Loucy (cell line): ENCODE measurements around the gene PRRX2.

Experiments used
- H2AFZ ChIP-seq: fragments of 200-600 bp; sonication (generic); 2 replicates; pipeline ENCODE4 v1.6.0; 2016; ENCODE audit warnings: antibody characterized with exemption, mild to moderate bottlenecking, low read length, moderate library complexity
- H3F3A ChIP-seq: fragments of 200-600 bp; 2 replicates; pipeline ENCODE4 v1.6.0; 2016; ENCODE audit warnings: antibody characterized with exemption, low read depth, mild to moderate bottlenecking
- H3K27me3 ChIP-seq: fragments of 200-600 bp; sonication (generic); 2 replicates; pipeline ENCODE4 v1.6.1; 2014; ENCODE audit warnings: low read length, mild to moderate bottlenecking; ENCODE audit not compliant: insufficient read depth, poor library complexity, severe bottlenecking
- H3K36me3 ChIP-seq: fragments of 200-600 bp; sonication (generic); 2 replicates; pipeline ENCODE4 v1.6.1; 2016; ENCODE audit warnings: low read length; ENCODE audit not compliant: insufficient read depth
- H3K4me1 ChIP-seq: fragments of 200-600 bp; sonication (generic); 2 replicates; pipeline ENCODE4 v1.5.1; 2014; ENCODE audit warnings: low read length, mild to moderate bottlenecking; ENCODE audit not compliant: insufficient read depth, poor library complexity, severe bottlenecking
- H3K4me2 ChIP-seq: fragments of 200-600 bp; sonication (generic); 2 replicates; pipeline ENCODE4 v1.6.0; 2014; ENCODE audit warnings: antibody characterized with exemption, low read length, low read depth, mild to moderate bottlenecking; ENCODE audit not compliant: poor library complexity, severe bottlenecking
- H3K4me3 ChIP-seq: fragments of 200-600 bp; sonication (generic); 2 replicates; pipeline ENCODE4 v1.5.1; 2014; ENCODE audit warnings: low read length, mild to moderate bottlenecking, mixed read lengths; ENCODE audit not compliant: poor library complexity, severe bottlenecking
- H3K79me2 ChIP-seq: fragments of 200-600 bp; sonication (generic); 2 replicates; pipeline ENCODE4 v1.6.1; 2014; ENCODE audit warnings: low read length; ENCODE audit not compliant: insufficient read depth
- H3K9ac ChIP-seq: fragments of 200-600 bp; sonication (generic); 2 replicates; pipeline ENCODE4 v1.6.0; 2014; ENCODE audit warnings: mild to moderate bottlenecking, low read depth, low read length, moderate library complexity; ENCODE audit not compliant: poor library complexity, severe bottlenecking
- H3K9me2 ChIP-seq: fragments of 200-600 bp; sonication (generic); replicated peaks from 2 replicates; pipeline ENCODE4 v1.6.1; 2016; ENCODE audit warnings: low read depth, low read length, mixed read lengths
- H3K9me3 ChIP-seq: fragments of 200-600 bp; sonication (generic); 2 replicates; pipeline ENCODE4 v1.6.1; 2014; ENCODE audit warnings: mild to moderate bottlenecking, antibody characterized with exemption, low read length, low read depth; ENCODE audit not compliant: insufficient read depth
- H4K20me1 ChIP-seq: fragments of 200-600 bp; sonication (generic); 2 replicates; pipeline ENCODE4 v1.6.0; 2014; ENCODE audit warnings: antibody characterized with exemption, low read length, mild to moderate bottlenecking; ENCODE audit not compliant: insufficient read depth, poor library complexity, severe bottlenecking
- CTCF ChIP-seq: fragments of 200-600 bp; sonication (generic); conservative IDR thresholded peaks from 2 replicates; pipeline ENCODE4 v1.5.1; 2014; ENCODE audit warnings: mild to moderate bottlenecking, antibody characterized with exemption, low read length
- EZH2phosphoT487 ChIP-seq: fragments of 200-600 bp; IDR thresholded peaks from 2 replicates; pipeline ENCODE4 v1.6.1; 2018; ENCODE audit warnings: antibody characterized with exemption, mild to moderate bottlenecking, moderate library complexity, borderline replicate concordance

The PRRX2 gene

GRCh38 chr9:129627556-129628440 is 37.6 kb upstream of the PRRX2 start:
- TF ChIP-seq EZH2phosphoT487, result no peak
- TF ChIP-seq CTCF, result no peak
- peaks cover 60% of the 10 kb centered on the region for H3K79me2 ChIP-seq
- H3K9me2 ChIP-seq, result no peaks in the 10 kb centered on the region
- no peaks in the 10 kb centered on the region for H3F3A ChIP-seq
- no peaks in the 10 kb centered on the region for H3K9me3 ChIP-seq
- H4K20me1 ChIP-seq, result peaks cover 26% of the 10 kb centered on the region
- peak overlapping the region; percentile 93 for H3K4me3 ChIP-seq
- no peak overlapping the region for H2AFZ ChIP-seq
- H3K36me3 ChIP-seq, result no peaks in the 10 kb centered on the region
- peak overlapping the region; percentile 81 for H3K9ac ChIP-seq
- no peaks in the 10 kb centered on the region for H3K27me3 ChIP-seq
- H3K4me2 ChIP-seq, result peak overlapping the region; percentile 95
- peaks cover 29% of the 10 kb centered on the region for H3K4me1 ChIP-seq

GRCh38 chr9:129628709-129629108 is 36.7 kb upstream of the PRRX2 start:
- no peaks in the 10 kb centered on the region for H3K27me3 ChIP-seq
- H3K4me2 ChIP-seq, result peak overlapping the region; percentile 95
- no peaks in the 10 kb centered on the region for H3F3A ChIP-seq
- H3K9me3 ChIP-seq, result no peaks in the 10 kb centered on the region
- H3K9me2 ChIP-seq, result no peaks in the 10 kb centered on the region
- peaks cover 64% of the 10 kb centered on the region for H3K79me2 ChIP-seq
- no peaks in the 10 kb centered on the region for H3K36me3 ChIP-seq
- no peak for TF ChIP-seq EZH2phosphoT487
- no peak for TF ChIP-seq CTCF
- peak overlapping the region; percentile 12 for H3K9ac ChIP-seq
- peak overlapping the region; percentile 93 for H3K4me3 ChIP-seq
- peaks cover 26% of the 10 kb centered on the region for H4K20me1 ChIP-seq
- H3K4me1 ChIP-seq, result peaks cover 29% of the 10 kb centered on the region
- H2AFZ ChIP-seq, result no peak overlapping the region

- Histone ChIP-seq H3K9ac (no peak overlapping the region), H2AFZ (no peak overlapping the region), H3K27me3 (no peaks in the 10 kb centered on the region), H3K36me3 (no peaks in the 10 kb centered on the region), H3F3A (no peaks in the 10 kb centered on the region), H4K20me1 (peaks cover 26% of the 10 kb centered on the region), H3K4me3 (peak overlapping the region; percentile 93), H3K79me2 (peaks cover 64% of the 10 kb centered on the region), H3K9me3 (no peaks in the 10 kb centered on the region), H3K4me1 (peaks cover 28% of the 10 kb centered on the region), H3K4me2 (peak overlapping the region; percentile 95), H3K9me2 (no peaks in the 10 kb centered on the region)
- TF ChIP-seq EZH2phosphoT487, result no peak
- TF ChIP-seq CTCF, result no peak
Measured at GRCh38 chr9:129629251-129629820, 36.1 kb upstream of the PRRX2 start.
